Measurements from ENCODE around the gene PPIH. TPM values are rescaled to one million over a fixed set of nuclear protein-coding genes. Genes with fewer than 3 reads are reported as not detected.
"Not testable (repeated sequence)": the region's sequence is repeated elsewhere in the genome, so short reads cannot be mapped to it uniquely, and the experiment has no call there.

Gene PPIH
- total RNA-seq, 1 experiment from 2014 or later = 187 TPM

DNA sequence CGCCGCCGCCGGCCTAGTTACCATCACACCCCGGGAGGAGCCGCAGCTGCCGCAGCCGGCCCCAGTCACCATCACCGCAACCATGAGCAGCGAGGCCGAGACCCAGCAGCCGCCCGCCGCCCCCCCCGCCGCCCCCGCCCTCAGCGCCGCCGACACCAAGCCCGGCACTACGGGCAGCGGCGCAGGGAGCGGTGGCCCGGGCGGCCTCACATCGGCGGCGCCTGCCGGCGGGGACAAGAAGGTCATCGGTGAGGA is 24.2 kb downstream of the PPIH start:
- DNase-seq (ENCODE audit: low read depth) = not testable (repeated sequence)

- DNase-seq (ENCODE audit: low read depth) = peak; percentile 72
Observed at GRCh38 chr1:42682739-42683531, 24.7 kb downstream of the PPIH start.

DNA sequence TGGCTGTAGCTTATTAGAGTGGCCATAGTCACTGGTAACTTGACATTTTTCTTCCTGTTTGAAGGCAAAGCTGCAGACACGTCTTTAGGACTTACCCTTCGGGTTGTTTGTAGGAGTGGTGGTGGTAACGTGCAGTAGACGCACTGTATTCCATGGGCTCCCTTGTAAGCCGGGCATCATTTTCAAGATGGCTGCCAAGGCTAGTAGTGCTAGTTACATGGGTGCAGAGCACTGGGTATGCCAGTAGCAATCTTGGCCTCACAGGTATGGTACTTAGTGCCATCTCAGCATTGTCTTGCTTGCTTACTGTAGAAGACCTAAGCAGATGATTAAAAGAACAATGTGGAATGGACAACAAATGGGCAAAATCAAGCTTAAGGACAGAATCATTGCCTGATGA is 25.9 kb downstream of the PPIH start:
- no peak for DNase-seq (ENCODE audit: low read depth)

DNA sequence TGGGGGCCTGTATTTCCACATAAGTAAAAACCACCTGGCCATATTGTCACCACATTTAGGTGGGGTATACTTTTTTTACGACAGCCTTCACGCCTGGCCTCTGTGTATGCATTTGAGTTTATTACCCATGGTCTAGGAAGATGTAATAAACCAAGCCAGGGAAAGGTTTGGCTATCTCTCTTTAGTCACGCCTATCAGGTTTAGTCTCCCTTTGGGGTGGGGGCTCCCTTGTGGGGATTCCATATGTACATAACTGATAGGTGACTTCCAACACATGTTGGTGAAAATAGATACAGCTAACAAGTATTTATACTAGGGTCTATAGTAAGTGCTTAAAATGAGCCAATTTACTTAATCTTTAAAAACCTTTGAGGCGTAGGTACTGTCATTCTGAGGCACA is 28.2 kb downstream of the PPIH start:
- no peak for DNase-seq (ENCODE audit: low read depth)

GRCh38 chr1:42689912-42690311 is 31.7 kb downstream of the PPIH start:
- no peak for DNase-seq (ENCODE audit: low read depth)

DNA sequence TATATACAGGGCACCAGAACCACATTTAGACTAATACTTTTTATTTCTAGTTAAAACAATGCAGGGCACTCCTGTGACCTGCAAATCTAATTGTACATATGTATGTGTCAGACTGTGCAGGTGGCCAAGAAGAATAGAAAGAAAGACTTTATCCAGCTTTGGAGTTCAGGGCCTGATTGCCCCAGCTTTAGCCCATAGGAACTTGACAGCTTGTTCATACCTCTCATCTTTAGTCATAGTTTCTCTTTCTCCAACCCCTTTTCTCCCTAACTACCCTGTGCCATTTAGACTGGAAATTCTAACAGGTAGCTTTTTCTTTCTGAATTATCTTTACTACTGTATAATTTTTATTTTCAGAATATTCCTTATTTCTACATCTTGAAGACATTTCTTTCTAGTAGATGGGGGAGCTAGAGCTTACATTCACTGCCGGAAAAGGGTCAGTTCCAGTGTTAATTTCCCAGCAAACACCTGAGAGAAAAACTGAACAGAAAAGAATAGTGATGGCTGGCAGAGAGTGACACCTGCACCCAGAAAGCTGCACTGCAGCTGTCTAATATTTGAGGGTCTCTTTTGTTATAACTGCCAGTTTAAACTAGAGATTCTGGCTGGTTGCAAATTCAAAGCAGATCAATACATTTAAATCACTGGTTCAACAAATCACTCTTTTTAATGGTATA is 32.4 kb downstream of the PPIH start:
- DNase-seq (ENCODE audit: low read depth) = no peak

GRCh38 chr1:42691157-42691498 is 32.9 kb downstream of the PPIH start:
- no peak for DNase-seq (ENCODE audit: low read depth)

DNA sequence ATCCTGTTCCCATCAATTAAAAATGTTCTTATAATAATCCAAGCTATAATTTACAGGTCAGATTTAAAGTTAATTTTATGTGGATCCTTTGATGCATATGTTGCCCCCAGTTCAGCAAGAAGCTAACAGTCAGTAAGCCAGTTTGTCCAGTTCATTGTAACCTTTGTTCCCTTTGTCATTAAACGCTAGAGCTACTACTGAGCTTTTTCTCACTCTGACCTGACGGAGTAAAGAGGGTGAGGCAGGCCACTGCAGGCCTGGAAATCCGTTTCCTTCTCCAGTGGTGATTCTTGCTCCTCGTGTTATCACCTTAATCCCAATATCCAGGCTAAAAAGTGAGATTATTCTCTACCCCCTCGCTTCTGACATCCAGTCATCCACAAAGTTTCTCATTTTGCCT is 34.2 kb downstream of the PPIH start:
- DNase-seq (ENCODE audit: low read depth) = no peak

- DNase-seq (ENCODE audit: low read depth) = no peak
Observed at GRCh38 chr1:42692911-42693310, 34.7 kb downstream of the PPIH start.

DNA sequence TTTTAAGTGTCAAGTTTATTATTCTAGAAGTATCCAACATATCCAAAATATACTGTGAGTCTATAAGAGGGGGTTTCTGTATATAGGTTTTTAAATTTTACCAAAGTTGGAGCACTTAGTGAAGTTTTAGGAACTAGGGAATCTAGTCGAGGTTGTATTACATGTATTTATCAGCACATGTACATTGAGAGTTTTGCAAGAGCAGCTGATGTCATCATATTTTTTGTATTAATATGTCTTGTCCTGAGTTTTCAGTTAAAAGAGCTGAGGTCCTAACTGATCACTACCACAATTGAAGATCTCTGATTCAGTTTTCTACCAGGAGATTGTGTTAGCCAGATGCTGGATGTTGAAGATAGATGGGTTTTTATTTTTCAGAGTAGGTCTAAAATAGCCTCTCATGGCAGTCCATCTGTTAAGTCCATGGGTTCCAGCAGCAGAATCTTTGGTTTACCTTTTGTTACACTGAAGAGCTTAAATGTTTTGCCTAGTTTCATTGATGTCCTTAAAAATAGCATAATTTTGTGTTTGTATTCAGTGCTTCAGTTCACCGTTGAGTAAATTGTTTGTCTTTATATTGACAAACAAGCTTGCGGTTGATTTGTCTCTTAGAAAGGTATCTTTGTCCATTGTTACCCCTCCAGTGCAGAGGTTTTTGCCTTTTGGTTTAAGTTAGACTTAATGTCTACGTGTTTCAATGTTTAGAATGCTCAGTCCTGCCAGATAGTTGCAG is 40.0 kb downstream of the PPIH start:
- DNase-seq (ENCODE audit: low read depth) = no peak

DNA sequence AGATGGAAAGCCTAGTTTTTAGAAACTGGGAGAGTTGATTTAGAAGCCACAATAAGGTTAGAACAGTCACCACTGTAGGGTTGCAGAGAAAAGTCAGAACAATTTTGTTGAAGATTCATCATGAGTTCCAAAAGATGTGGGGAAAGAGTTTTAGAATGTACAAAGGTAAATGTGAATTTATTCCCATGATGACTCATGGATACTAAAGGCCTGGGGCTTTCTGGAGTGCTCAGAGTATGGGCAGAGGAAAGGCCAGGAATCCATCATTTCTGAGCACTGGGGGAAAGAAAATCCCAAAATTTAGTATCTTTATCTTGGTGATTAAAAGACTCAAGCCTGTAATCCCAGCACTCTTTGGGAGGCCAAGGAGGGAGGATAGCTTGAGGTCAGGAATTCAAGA is 41.8 kb downstream of the PPIH start:
- DNase-seq (ENCODE audit: low read depth) = no peak

- DNase-seq (ENCODE audit: low read depth) = no peak
Observed at GRCh38 chr1:42703888-42704464, 45.8 kb downstream of the PPIH start.

GRCh38 chr1:42712808-42713207 is 54.6 kb downstream of the PPIH start:
- not testable (repeated sequence) for DNase-seq (ENCODE audit: low read depth)

DNA sequence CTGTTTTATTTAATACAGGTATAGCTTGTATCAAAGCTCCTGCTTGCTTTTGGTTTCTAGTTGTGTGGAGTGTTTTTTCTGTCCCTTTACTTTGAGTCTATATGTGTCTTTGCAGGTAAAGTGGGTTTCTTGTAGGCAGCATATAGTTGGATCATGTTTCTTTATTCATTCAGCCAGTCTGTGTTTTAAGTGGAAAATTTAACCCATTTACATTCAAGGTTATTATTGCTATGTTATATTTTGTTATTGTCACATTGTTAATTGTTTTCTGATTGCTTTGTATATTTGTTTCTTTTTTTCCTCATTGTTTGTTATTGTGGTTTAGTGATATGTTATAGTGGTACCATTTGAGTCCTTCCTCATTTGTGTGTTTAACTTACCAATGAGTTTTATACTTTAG is 55.1 kb downstream of the PPIH start:
- DNase-seq (ENCODE audit: low read depth) = no peak

GRCh38 chr1:42714441-42714840 is 56.2 kb downstream of the PPIH start:
- not testable (repeated sequence) for DNase-seq (ENCODE audit: low read depth)

GRCh38 chr1:42720868-42721267 is 62.6 kb downstream of the PPIH start:
- DNase-seq (ENCODE audit: low read depth) = no peak

- DNase-seq (ENCODE audit: low read depth) = no peak
Observed at GRCh38 chr1:42721926-42722325, 63.7 kb downstream of the PPIH start.

GRCh38 chr1:42722403-42722802 is 64.2 kb downstream of the PPIH start:
- DNase-seq (ENCODE audit: low read depth) = not testable (repeated sequence)

- peak; percentile 44 for DNase-seq (ENCODE audit: low read depth)
Observed at GRCh38 chr1:42723511-42723910, 65.3 kb downstream of the PPIH start.

DNA sequence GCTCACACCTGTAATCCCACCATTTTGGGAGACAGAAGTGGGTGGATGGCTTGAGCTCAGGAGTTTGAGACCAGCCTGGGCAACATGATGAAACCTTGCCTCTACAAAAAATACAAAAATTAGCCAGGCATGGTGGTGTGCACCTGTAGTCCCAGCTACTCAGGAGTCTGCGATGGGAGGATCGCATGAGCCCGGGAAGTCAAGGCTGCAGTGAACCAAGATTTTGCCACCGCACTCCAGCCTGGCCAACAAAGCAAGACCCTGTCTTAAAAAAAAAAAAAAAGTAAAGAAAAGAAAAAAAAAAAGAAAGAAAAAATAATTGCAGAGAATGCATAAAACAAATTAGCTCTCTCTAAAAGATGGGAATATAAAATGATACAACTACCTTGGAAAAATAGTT is 67.6 kb downstream of the PPIH start:
- not testable (repeated sequence) for DNase-seq (ENCODE audit: low read depth)

Measured in Daoy (cell line).